IPS-11a (cell line): ENCODE measurements around the gene NUDT4B.
"Not testable (repeated sequence)": the region's sequence is repeated elsewhere in the genome, so short reads cannot be mapped to it uniquely, and the experiment has no call there.

Source experiments
- H3K4me3 ChIP-seq: one replicate; pipeline ENCODE4 v1.5.1; 2013; ENCODE audit warnings: low read depth, low read length, control low read depth

Gene NUDT4B

GRCh38 chr1:148735538-148735937 is 13.0 kb upstream of the NUDT4B start:
- H3K4me3 ChIP-seq = not testable (repeated sequence)

GRCh38 chr1:148738667-148739066 is 9.9 kb upstream of the NUDT4B start:
- H3K4me3 ChIP-seq = not testable (repeated sequence)

- H3K4me3 ChIP-seq = not testable (repeated sequence)
Observed at GRCh38 chr1:148743200-148743599, 5.4 kb upstream of the NUDT4B start.

DNA sequence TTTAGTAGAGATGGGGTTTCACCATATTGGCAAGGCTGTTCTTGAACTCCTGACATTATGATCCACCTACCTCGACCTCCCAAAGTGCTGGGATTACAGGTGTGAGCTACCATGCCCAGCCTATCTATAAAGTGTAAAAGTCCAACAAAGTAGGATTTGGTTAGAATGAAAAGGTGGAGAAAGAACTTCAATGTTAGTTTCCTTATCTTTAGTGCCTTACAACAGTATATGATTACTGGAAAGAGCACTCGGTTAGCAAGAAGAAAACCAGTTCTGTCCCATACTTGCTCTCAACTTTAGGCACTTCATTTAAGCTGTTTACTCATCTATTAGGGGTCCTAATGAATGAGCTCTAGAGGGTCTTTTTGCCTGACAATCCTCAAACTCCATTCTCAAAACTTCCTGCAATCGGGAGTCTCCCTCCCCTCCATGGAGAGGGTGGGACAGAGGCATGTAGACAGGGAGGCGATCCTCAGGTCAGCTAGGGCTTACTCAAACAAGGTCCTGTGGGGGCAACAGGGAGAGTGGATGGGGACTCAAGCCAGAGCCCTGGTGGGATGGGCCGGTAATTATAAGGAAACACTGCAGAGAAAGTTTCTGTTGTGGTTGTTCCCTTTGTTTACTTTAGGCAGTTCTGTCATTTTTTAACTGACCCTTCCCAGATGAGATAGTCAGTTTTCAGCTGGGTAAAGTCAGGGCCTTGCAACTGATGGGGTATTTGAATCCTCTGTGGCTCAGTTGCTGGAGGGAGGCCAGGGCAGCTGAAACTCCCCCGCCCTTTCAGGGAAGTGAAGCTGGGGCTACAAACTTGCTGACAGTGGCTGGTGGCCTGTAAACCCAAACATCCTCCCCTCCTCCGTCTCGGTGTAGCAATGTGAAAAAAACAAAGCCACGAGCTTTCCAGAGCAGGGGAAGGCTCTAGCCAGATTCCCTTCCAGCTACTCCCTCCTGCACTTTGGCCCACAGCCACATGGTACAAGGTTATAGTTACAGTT is 4.6 kb upstream of the NUDT4B start:
- not testable (repeated sequence) for H3K4me3 ChIP-seq

DNA sequence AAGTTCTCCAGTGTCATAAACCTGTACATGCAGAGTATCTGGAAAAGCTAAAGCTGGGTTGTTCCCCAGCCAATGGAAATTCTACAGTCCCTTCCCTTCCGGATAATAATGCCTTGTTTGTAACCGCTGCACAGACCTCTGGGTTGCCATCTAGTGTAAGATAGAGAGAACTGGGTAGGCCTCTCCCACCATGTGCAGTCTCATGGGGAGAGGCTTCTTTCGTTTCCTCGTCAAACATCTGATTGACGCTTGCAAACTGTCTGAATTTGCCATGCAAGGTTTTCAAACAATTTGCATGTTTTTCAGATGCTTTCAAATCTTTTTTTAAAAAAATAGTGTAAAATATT is 734 bp downstream of the NUDT4B start:
- not testable (repeated sequence) for H3K4me3 ChIP-seq

GRCh38 chr1:148756231-148756630 is 7.7 kb downstream of the NUDT4B start:
- H3K4me3 ChIP-seq = not testable (repeated sequence)

DNA sequence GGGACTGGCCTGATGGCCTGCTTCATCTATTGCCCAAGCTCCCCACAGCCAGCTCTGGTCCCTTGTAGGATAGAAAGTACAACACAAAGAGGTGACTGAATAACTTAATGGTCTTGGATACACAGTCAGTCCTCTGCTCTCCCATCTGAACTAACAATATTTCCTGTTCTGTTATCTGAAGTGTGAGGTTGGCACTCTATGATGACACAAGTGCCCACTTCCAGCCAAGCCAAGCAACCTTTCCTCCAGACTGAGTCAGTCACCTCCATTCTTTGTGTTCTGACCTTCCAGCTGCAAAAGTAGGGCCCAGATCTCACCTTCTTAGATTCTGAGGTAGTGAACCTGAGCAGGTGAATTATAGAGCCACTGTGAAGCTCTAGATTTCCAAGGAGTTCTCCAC is 8.9 kb downstream of the NUDT4B start:
- not testable (repeated sequence) for H3K4me3 ChIP-seq

GRCh38 chr1:148758412-148758811 is 9.8 kb downstream of the NUDT4B start:
- H3K4me3 ChIP-seq = not testable (repeated sequence)

DNA sequence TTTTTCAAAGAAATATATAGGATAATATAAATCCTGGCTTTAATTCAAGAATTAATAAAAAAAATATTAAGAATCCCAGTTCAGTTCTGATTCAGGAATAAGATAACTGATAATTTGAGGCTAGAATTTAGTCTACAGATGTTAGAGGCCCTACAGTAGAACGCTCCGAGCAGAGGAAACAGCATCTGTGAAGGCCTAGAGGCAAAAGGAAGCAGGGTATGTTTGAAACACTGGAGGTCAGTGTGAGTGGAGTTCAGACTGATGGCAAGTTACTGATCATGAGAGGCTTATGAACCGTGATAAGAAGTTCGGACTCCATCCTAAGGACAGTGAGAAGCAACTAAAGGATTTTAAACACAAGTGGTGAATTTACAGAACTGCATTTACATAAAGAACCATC is 10.4 kb downstream of the NUDT4B start:
- not testable (repeated sequence) for H3K4me3 ChIP-seq

DNA sequence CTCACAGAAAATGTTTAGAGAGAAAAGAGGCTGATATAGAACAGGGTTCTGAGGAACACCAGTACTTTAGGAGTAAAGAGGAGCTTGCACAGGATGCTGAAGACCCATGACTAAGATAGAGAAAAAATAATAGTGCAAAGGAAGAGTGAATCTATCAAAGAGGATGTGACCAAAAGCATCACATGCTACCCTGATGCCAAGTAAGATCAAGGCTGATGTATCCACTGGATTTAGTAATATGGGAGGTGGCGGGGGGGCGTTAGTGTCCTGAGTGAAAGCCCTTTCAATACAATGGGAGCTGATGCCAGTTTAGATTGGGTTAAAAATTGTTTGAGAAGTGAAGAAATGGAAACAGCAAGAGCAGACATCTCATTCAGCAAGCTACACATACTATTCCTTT is 11.2 kb downstream of the NUDT4B start:
- not testable (repeated sequence) for H3K4me3 ChIP-seq

- H3K4me3 ChIP-seq = not testable (repeated sequence)
Observed at GRCh38 chr1:148760206-148760605, 11.6 kb downstream of the NUDT4B start.

DNA sequence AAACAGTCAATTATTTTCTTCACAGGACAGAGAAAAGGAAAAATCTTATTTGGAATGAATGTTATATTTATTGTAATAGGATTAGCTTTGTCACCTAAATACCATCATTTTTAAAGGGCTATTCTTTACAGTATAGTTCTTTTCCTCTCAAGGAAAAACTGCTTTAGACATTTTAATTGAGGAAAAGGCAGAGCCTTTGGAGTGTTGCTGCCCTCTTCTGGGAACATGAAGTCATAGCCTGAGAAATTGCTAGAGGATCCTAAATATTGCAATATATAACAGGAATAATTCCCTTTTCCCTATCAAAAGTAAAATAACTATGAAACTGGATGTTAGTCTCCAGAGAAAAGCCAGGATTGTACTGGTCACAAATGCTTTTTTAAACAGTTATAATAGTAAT is 12.8 kb downstream of the NUDT4B start:
- not testable (repeated sequence) for H3K4me3 ChIP-seq

- H3K4me3 ChIP-seq = not testable (repeated sequence)
Observed at GRCh38 chr1:148765238-148766019, 16.9 kb downstream of the NUDT4B start.

DNA sequence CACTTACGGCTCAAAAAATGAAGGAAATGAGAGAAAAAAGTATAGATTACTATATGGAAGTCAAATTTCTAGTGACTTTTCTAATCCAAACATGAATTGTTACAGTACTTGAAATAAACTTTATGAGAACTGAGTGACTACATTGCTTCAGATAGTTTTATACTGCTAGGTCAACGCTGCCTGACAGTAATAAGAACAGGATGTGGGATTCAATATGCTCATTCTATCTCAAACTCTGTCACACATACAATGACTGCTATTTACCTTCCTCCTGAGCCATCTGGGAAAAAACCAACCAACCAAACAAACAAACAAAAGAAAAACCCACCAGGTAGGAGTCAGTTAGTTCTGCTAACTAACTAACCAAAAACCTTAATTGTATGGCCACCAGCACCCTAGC is 20.0 kb downstream of the NUDT4B start:
- H3K4me3 ChIP-seq = not testable (repeated sequence)

GRCh38 chr1:148769495-148769894 is 20.9 kb downstream of the NUDT4B start:
- H3K4me3 ChIP-seq = not testable (repeated sequence)

GRCh38 chr1:148773690-148774089 is 25.1 kb downstream of the NUDT4B start:
- not testable (repeated sequence) for H3K4me3 ChIP-seq

DNA sequence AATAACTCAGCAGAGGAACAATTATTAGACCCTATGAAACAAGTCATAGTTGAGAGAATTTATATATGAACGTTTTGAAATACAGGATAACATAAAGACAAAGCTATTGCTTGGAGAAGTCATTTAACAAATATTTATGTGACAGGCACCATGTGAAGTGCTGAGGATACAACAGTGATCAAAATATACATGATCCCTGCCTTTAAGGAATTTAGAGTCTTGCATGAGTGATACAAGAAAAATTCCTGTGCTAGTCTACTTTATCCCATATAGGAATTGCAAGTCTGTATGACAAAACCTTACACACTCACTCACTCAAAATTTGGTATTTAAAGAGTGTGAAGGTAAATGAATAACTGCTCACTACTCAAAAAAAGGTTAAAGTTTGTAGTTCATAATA is 25.5 kb downstream of the NUDT4B start:
- not testable (repeated sequence) for H3K4me3 ChIP-seq

DNA sequence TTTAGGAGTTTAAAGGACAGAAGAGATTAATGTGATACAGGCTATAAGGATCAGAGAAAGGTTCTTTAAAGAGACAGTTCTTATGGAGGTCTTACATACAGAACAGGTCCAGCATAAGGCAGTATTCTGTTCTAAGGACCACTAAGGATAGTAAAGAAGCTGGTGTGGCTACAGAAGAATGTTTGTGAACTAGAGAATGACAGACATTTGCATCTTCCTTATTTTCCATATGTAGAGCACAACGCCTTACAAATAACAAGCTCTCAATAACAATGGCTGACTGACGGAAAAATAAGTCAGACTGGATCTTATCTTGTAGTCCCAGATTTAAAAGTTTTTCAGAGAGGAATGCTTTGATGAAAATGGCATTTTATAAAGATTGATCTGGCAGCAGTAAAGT is 26.7 kb downstream of the NUDT4B start:
- H3K4me3 ChIP-seq = not testable (repeated sequence)

- not testable (repeated sequence) for H3K4me3 ChIP-seq
Observed at GRCh38 chr1:148777649-148778048, 29.1 kb downstream of the NUDT4B start.

DNA sequence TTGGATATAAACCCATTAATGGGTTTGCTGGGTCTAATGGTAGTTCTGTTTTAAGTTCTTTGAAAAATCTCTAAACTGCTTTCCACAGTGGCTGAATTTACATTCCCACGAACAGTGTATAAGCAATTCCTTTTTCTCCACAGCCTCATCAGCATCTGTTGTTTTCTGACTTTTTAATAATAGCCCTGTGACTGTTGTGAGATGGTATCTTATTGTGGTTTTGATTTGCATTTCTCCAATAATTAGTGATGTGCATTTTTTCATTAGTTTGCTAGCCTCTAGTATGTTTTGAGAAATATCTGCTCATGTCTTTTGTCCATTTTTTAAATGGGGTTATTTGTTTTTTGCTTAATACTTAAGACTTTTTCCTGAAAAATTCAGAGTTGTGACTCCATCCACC is 31.8 kb downstream of the NUDT4B start:
- not testable (repeated sequence) for H3K4me3 ChIP-seq

- not testable (repeated sequence) for H3K4me3 ChIP-seq
Observed at GRCh38 chr1:148791543-148792099, 43.0 kb downstream of the NUDT4B start.
